HG02840 (cell line): ENCODE results near the gene CD79A.
"Not testable (repeated sequence)": the region's sequence is repeated elsewhere in the genome, so short reads cannot be mapped to it uniquely, and the experiment has no call there.

Experiments used
- ATAC-seq: cut with Tn5 transposase; IDR thresholded peaks from one replicate; pipeline ENCODE4 v1.9.1; 2021; ENCODE audit warnings: mild to moderate bottlenecking, moderate library complexity, moderate number of reproducible peaks; ENCODE audit not compliant: unreplicated experiment, low FRiP score

The CD79A gene

GRCh38 chr19:41904118-41904870, 27.2 kb downstream of the CD79A start:
- ATAC-seq: no peak

- no peak for ATAC-seq
These were observed 28.4 kb downstream of the CD79A start for GRCh38 chr19:41905273-41906002.

DNA sequence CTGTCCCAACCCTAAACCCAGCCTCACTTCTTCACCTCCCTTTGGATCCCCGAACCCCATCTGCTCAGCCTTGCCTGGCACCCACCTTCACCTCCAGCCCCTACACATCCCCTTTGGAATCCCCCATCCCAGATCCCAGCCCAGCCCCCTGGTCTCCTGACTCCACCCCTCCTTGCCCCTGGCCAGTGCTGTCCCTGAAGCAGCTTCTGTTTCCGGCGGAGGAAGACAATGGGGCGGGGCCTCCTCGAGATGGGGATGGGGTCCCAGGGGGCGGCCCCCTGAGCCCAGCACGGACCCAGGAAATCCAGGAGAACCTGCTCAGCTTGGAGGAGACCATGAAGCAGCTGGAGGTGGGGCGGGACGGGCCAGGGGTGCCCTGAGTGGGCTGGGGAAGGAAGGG, 29.2 kb downstream of the CD79A start:
- no peak for ATAC-seq

- no peak for ATAC-seq
These were observed 30.0 kb downstream of the CD79A start for GRCh38 chr19:41906916-41907680.

DNA sequence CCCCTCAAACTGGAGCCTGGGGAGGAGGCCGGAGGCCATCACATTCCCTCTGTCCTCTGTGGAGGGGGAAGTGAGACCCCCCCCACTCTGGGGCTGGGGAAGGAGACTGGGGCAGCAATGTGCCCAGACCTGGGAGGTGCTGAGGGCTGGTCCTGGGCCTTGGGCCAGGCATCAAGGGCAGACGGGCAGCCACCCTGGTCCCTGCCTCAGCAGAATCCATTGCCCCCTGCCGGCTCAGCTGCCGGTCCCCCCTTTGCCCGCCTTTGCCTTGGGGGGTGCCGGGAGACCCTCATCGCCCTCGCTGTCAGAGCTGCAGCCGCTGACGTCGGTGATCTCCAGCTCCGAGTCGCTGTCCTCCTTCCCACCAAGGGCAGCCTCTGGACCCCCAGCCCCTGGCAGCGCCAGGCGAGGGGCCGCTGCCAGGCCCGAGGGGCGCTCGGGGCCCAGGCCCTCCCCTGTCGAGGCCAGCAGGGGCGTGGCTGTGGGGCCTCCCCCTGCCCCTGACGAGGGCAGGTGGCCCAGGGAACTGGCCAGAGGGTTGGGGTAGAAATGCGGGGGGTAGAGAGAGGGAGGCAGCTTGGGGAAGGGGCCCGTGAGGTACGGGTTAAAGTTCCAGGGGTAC, 31.0 kb downstream of the CD79A start:
- no peak for ATAC-seq

- ATAC-seq: no peak
These were observed 31.8 kb downstream of the CD79A start for GRCh38 chr19:41908724-41909464.

- ATAC-seq: no peak
These were observed 32.6 kb downstream of the CD79A start for GRCh38 chr19:41909706-41910105.

DNA sequence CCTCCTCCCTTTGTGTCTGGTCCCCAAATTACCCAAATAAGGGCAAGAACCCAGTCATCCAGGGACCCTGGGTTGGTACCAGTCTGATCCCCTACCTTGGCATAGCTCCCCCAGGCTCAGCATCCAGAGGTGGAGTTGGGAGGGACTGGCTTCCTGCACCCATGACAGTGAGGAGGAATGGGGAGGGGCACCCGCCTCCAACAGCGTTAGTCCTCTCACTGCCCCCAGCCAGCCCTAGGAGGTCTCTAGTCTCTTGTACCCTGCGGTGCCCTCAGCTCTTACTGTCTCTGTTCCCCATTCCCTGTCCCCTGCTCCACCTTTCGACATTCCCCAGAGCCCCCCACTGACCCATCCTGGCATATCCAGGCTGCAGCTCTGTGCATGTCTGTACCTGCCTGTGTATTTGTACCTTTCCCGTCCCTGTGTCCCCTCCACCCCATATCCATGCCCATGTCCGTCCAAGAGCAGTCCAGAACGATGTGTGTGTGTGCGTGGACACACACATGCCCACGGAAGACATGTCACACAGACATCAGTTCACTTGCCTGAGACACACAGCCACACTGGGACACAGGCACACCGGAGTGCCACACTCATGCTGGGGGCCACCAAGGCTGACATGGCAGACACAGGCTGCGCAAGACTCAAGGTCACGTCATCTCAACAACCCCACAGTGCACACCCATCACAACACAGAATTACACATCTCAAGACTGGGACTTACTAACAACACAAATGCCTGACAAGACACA, 33.3 kb downstream of the CD79A start:
- ATAC-seq: no peak

GRCh38 chr19:41910992-41911888, 34.2 kb downstream of the CD79A start:
- ATAC-seq: no peak

- ATAC-seq: no peak
These were observed 35.0 kb downstream of the CD79A start for GRCh38 chr19:41911889-41912731.

DNA sequence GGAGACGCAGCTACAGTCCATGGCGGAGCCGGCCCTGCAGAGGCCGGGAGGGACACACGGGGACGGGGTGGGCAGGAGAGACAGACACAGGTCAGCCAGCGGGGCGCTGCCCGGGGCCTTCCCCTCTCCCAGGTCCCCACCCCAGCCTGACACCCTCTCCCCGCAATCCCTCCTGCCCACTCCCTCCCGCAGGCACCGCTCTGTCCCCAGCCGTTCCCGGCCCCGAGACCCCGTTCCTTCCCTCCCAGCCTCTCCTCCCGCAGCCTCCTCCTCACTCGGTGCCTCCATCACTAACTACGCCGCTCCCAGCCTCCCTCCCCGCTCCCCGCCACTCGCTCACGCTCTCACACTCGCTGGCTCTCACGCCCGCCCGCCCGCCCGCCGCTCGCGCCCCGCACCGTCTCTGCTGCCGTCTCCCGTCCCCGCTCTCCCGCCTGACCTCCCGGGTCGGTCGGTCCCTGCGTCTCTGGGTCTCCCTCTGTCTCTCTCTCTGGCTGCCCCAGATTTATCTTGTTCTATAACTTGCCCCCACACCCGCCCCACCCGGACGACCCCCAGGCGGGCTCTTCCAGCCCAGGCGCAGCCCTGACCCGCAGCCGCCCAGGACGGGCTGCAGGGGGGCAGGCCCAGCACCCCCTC, 35.9 kb downstream of the CD79A start:
- ATAC-seq: no peak

DNA sequence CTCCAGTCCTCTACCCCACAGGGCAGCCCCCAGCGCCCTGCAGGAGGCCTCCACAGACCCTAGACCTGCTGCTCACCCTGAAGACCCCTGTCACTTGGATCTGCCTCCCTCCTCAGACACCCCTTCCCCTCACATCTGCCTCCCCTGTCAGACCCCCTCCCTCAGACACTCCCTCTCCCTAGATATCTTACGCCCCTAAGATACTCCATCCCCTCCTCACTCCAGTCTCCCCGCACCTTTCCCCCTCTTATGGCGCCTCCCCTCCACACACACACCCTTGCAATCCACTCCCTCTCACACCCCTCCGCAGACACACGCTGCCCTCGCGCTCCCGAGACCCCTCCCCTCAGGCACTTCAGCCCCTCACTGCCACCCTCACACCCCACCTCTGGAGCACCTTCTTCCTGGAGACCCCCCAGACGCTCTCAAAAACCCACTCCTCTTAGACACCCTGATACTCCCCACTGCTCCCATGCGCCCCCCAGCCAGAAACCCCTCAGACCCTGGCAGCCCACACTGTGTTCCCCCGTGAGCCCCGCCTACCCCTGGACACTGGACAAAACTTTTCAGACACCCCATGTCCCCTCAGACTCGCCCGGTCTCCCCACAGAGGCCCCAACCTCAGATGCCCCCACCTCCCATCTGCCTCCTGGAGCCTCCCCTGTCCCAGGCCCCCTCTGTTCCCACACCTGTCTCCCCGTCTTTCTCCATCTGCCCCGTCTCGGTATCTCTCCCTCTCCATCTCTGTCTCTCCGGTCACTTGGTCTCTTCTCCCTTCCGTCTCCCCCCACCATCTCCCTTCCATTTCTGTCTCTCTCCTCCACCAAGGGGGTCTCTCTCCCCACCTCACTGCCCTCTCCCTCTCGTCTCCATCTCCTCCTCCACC, 36.7 kb downstream of the CD79A start:
- no peak for ATAC-seq

- not testable (repeated sequence) for ATAC-seq
These were observed 37.4 kb downstream of the CD79A start for GRCh38 chr19:41914424-41914834.

DNA sequence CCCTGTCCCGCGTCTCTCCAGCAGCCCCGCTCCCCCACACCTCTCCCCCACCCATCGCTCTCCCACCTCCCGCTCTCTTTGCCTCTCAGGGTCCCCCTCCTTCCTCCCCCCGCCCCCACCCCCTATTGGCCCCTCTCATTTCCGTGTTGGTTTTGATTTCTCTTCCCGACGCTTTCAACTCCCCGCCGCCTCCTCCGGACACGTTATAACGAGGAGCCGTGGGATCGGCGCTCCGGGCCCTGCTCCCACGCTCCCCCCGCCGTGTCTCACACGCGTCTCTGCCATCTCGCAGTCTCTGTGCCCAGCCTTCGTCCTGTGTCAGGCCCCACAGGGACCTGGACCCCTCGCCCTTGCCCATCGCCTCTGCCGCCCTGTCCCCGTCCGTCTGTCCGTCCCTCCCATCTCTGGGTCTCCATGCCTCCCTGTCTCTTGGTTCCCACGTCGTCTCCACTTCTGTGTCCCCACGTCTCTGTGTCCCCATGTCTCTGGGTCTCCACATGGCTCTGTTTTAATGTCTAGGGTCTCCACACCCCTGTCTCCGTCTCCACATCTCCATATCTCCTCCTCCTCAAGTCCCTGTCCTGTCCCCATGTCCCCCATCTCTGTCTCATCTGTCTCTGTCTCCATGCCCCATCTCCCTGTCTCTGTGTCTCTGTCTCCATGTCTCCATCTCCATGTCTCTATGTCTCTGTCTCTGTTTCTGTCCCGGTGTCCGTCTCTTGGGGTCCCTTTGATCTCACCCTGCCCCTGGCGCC, 38.1 kb downstream of the CD79A start:
- no peak for ATAC-seq

DNA sequence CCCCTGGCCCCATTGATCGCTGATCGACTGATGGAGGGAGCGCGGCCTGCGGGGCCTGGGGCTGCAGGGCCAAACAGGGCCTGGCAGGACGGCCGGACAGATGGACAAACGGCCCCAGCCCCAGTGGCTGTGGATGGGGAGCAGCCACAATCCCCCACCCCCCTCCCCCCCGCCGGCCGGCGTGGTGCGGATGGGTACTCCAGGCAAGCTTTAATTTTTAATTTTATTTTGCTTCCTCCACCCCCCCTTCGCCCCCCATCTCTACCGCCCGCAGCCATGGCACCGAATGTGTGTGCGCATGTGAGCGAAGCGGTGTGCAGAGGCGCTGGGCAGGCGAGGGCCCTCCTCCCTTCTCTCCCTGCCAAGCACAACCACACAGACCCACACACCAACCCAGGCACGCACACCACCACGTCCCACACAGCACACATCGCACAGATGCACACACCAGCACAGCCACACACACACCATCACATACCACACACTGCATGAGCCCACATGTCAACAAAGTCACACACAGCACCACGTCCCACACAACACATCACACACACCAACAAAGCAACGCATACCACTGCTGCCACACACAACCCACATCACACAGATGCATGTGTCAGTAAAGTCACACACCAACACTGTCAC, 38.8 kb downstream of the CD79A start:
- ATAC-seq: no peak
